Measurements from ENCODE around the gene ZNF253.

The ZNF253 gene

GRCh38 chr19:19943848-19944582 is 78.3 kb downstream of the ZNF253 start:
- WGBS = 80% methylated on average over 8 of the region's 8 CpGs
- Histone ChIP-seq H3K27me3 (ENCODE audit: control insufficient read depth in 1 of 2, insufficient read depth in 1 of 2, low read length in 2 of 2) (no peaks in the 10 kb centered on the region), H4K91ac (ENCODE audit: low read length) (no peak overlapping the region), H2BK12ac (ENCODE audit: low read length in 2 of 2) (no peak overlapping the region), H3K36me3 (ENCODE audit: control insufficient read depth in 1 of 2, insufficient read depth in 2 of 2, low read depth in 1 of 2, low read length in 2 of 2) (no peaks in the 10 kb centered on the region), H4K8ac (ENCODE audit: low read length) (no peak overlapping the region), H3K9ac (ENCODE audit: low read length) (no peak overlapping the region), H3K18ac (ENCODE audit: low read depth in 1 of 2, low read length in 2 of 2) (no peak overlapping the region), H3K4me3 (ENCODE audit: insufficient read depth in 1 of 2, low read depth in 1 of 2, low read length in 2 of 2) (no peak overlapping the region), H3K79me1 (replicated peaks; ENCODE audit: low read length, poor library complexity, severe bottlenecking) (no peaks in the 10 kb centered on the region), H3K4me1 (ENCODE audit: control insufficient read depth, insufficient read depth, low read depth, low read length) (no peaks in the 10 kb centered on the region), H2AFZ (ENCODE audit: low read depth, low read length) (no peak overlapping the region), H3K14ac (ENCODE audit: low read length in 2 of 2) (no peak overlapping the region), H3K27ac (ENCODE audit: low read length, poor library complexity, severe bottlenecking) (no peak overlapping the region), H3K9me3 (ENCODE audit: control insufficient read depth, low read length) (peaks cover 97% of the 10 kb centered on the region), H2BK5ac (ENCODE audit: low read depth, low read length, poor library complexity, severe bottlenecking) (no peak overlapping the region), H3K4ac (ENCODE audit: low read depth in 1 of 2, low read length in 2 of 2) (no peak overlapping the region), H3K4me2 (ENCODE audit: low read length, poor library complexity, severe bottlenecking) (no peak overlapping the region), H2BK120ac (ENCODE audit: low read depth, low read length) (no peak overlapping the region), H3K23ac (ENCODE audit: low read length in 2 of 2) (no peak overlapping the region), H2AK5ac (ENCODE audit: low read length, severe bottlenecking) (no peak overlapping the region), H2BK15ac (ENCODE audit: low read depth, poor library complexity, severe bottlenecking) (no peak overlapping the region)
- DNase-seq = no peak
